Adrenal gland (tissue), 12 donors: ENCODE data around the gene KRTAP10-8. TPM values are rescaled to one million over a fixed set of nuclear protein-coding genes. Genes with fewer than 3 reads are reported as not detected.

ENCODE experiments used
- DNase-seq, 7 donors: peaks; one replicate each; pipeline ENCODE4 v3.0.0-alpha.2; 2019 to 2020
- H3K27ac ChIP-seq, 5 donors: fragments of 200-600 bp; sonication (generic) in 4 of 5; 1 replicate in 3 of 5; 2 replicates in 2 of 5; pipeline versions ENCODE4 v1.5.1 to v1.8.0; 2016 to 2020; ENCODE audit warnings: mild to moderate bottlenecking in 1 of 5
- H3K27me3 ChIP-seq: fragments of 200-600 bp; 2 replicates; pipeline ENCODE4 v1.8.0; 2021
- H3K36me3 ChIP-seq, 2 donors: fragments of 200-600 bp; replicated peaks in 1 of 2; 1 replicate in 1 of 2; 2 replicates in 1 of 2; pipeline versions ENCODE4 v1.5.1 to v1.8.0; 2018 to 2022
- H3K4me1 ChIP-seq, 2 donors: fragments of 200-600 bp; replicated peaks in 1 of 2; 1 replicate in 1 of 2; 2 replicates in 1 of 2; pipeline versions ENCODE4 v1.5.1 to v1.8.0; 2018 to 2021
- H3K4me3 ChIP-seq, 4 donors: fragments of 200-600 bp; sonication (generic) in 3 of 4; one replicate each; pipeline ENCODE4 v1.5.1; 2016 to 2018
- H3K9me3 ChIP-seq, 3 donors: fragments of 200-600 bp; sonication (generic) in 1 of 3; replicated peaks in 1 of 3; 1 replicate in 2 of 3; 2 replicates in 1 of 3; pipeline versions ENCODE4 v1.5.1 to v1.8.0; 2016 to 2021
- CTCF ChIP-seq, 6 experiments: fragments of 450-650 bp in 4 of 6; fragments of 200-600 bp in 2 of 6; sonication (generic) in 1 of 6; IDR thresholded peaks; 1 replicate in 5 of 6; 2 replicates in 1 of 6; pipeline versions ENCODE4 v1.5.1 to v1.8.0; 2016 to 2021; ENCODE audit warnings: antibody characterized with exemption in 6 of 6, mild to moderate bottlenecking in 2 of 6, moderate library complexity in 1 of 6
- POLR2A ChIP-seq, 2 donors: fragments of 450-650 bp; IDR thresholded peaks; one replicate each; pipeline ENCODE4 v1.6.1; 2017; ENCODE audit warnings: antibody characterized with exemption in 2 of 2, mild to moderate bottlenecking in 2 of 2, moderate library complexity in 1 of 2
- WGBS, 4 donors: extraction: QIAGEN DNeasy Blood & Tissue Kit in 2 of 4; methylation state at CpG; one replicate each; pipeline versions ENCODE4 v1.1.5 to v1.1.7; 2013 to 2017; 5-methylcytosine and 5-hydroxymethylcytosine counted together
- intact Hi-C, 2 donors: fragments of 100-400 bp; cut with DNase I; formaldehyde crosslinking; loops; one replicate each; pipeline versions ENCODE4 v1.14.1 to v1.15.0; 2022 to 2023
- polyA plus RNA-seq, 3 donors: library from polyadenylated mRNA; stranded (reverse); fragments of 200-250 nt in 2 of 3; fragments of 350-450 nt in 1 of 3; fragmentation: Illumina TruSeq in 1 of 3; extraction: RNeasy Lipid Tissue Mini Kit (QIAGEN cat#74804) in 1 of 3; gene quantifications; one replicate each; pipeline ENCODE4 v1.2.3, GENCODE V29; 2013 to 2014
- total RNA-seq, 9 donors: library from RNA; depleted of rRNA in 4 of 9; stranded (reverse); fragments of >200 nt in 4 of 9; fragments of 120-200 nt in 1 of 9; fragmentation: NEBNext Ultra II Directional in 1 of 9; extraction: Animal tissue kit (Norgen Biotek cat#: 25700) in 1 of 9; gene quantifications; one replicate each; pipeline versions ENCODE4 v1.1.0 to v1.2.4, GENCODE V29; 2013 to 2023
- donor health status: healthy with polysubstance abuse.
- donor health status: Bipolar disorder and iron deficiency.
- donor health status: DM: yes; HTN: yes; CAD: no.
- donor health status: DM: no; HTN: no; CAD: no.
- donor health status: DM: no; HTN: no; CAD: no.
- donor health status: DM: yes; HTN: yes; CAD: no.

KRTAP10-8 gene
- total and polyA plus RNA-seq, 12 donors: not detected

- WGBS, 4 donors: 71 to 77% (median 73%) methylated on average over 6 of the region's 6 CpGs
- Histone ChIP-seq H3K4me1 (no peaks in the 10 kb centered on the region), H3K27me3 (no peaks in the 10 kb centered on the region), H3K36me3 (no peaks in the 10 kb centered on the region), H3K4me3 (no peak overlapping the region), H3K9me3 (no peaks in the 10 kb centered on the region), H3K27ac (no peak overlapping the region)
- no peak for DNase-seq
- intact Hi-C loops: no loop called here
- TF ChIP-seq POLR2A (IDR thresholded peaks at IDR 0.05) (no peak), CTCF (IDR thresholded peaks at IDR 0.05) (no peak)
Measured at GRCh38 chr21:44595524-44595923, 16.4 kb upstream of the KRTAP10-8 start.

- WGBS, 4 donors: 67 to 79% (median 71%) methylated on average over 6 to 9 of the region's 9 CpGs
- DNase-seq: peak in 1 of 7 donors; percentile 31
Measured at GRCh38 chr21:44596068-44596725, 15.7 kb upstream of the KRTAP10-8 start.

GRCh38 chr21:44598061-44598460, 13.8 kb upstream of the KRTAP10-8 start:
- H3K27me3 ChIP-seq: peaks cover 8% of the 10 kb centered on the region
- 68 to 79% (median 76%) methylated on average over 11 of the region's 11 CpGs for WGBS, 4 donors
- H3K9me3 ChIP-seq: no peaks in the 10 kb centered on the region

More at GRCh38 chr21:44596068-44596725, 15.7 kb upstream of the KRTAP10-8 start:
- Histone ChIP-seq H3K27me3 (no peaks in the 10 kb centered on the region), H3K9me3 (no peaks in the 10 kb centered on the region), H3K4me1 (no peaks in the 10 kb centered on the region), H3K4me3 (no peak overlapping the region), H3K36me3 (no peaks in the 10 kb centered on the region), H3K27ac (no peak overlapping the region)
- TF ChIP-seq CTCF (IDR thresholded peaks at IDR 0.05): no peak
- intact Hi-C loops: no loop called here

More at GRCh38 chr21:44598061-44598460, 13.8 kb upstream of the KRTAP10-8 start:
- no peak for DNase-seq
- Histone ChIP-seq H3K36me3 (no peaks in the 10 kb centered on the region), H3K4me1 (no peaks in the 10 kb centered on the region), H3K27ac (no peak overlapping the region), H3K4me3 (no peak overlapping the region)
- intact Hi-C loops: no loop called here
- TF ChIP-seq POLR2A (IDR thresholded peaks at IDR 0.05) (no peak), CTCF (IDR thresholded peaks at IDR 0.05) (no peak)
